ENCODE results near the gene MRPS27.

- no peak for TF ChIP-seq POLR2A (IDR thresholded peaks at IDR 0.05)
- TF ChIP-seq CTCF (IDR thresholded peaks at IDR 0.05 in 4 of 5, conservative IDR thresholded peaks at IDR 0.05 in 1 of 5) = no peak
These were observed 106.6 kb downstream of the MRPS27 start for GRCh38 chr5:72213482-72213881.
